Spleen (tissue), 11 donors: ENCODE data around the gene SGO2. TPM values are rescaled to one million over a fixed set of nuclear protein-coding genes. Genes with fewer than 3 reads are reported as not detected.

ENCODE experiments used
- DNase-seq: peaks from one replicate; pipeline ENCODE4 v3.0.0-alpha.2; 2020
- H3K27ac ChIP-seq, 8 donors: fragments of 200-600 bp; sonication (generic) in 7 of 8; 1 replicate in 4 of 8; 2 replicates in 4 of 8; pipeline versions ENCODE4 v1.5.0 to v1.8.0; 2016 to 2021; ENCODE audit warnings: inconsistent platforms in 4 of 8, mild to moderate bottlenecking in 4 of 8, moderate library complexity in 1 of 8
- H3K27me3 ChIP-seq, 7 donors: fragments of 200-600 bp; sonication (generic) in 6 of 7; replicated peaks in 1 of 7; 1 replicate in 4 of 7; 2 replicates in 3 of 7; pipeline versions ENCODE4 v1.5.0 to v1.8.0; 2016 to 2021; ENCODE audit warnings: inconsistent platforms in 3 of 7, mild to moderate bottlenecking in 1 of 7
- H3K36me3 ChIP-seq, 6 donors: fragments of 200-600 bp; sonication (generic) in 5 of 6; 1 replicate in 4 of 6; 2 replicates in 2 of 6; pipeline versions ENCODE4 v1.5.0 to v1.8.0; 2016 to 2021; ENCODE audit warnings: inconsistent platforms in 2 of 6
- H3K4me1 ChIP-seq, 6 donors: fragments of 200-600 bp; sonication (generic) in 5 of 6; 1 replicate in 3 of 6; 2 replicates in 3 of 6; pipeline versions ENCODE4 v1.5.0 to v1.8.0; 2016 to 2021; ENCODE audit warnings: inconsistent platforms in 3 of 6
- H3K4me3 ChIP-seq, 8 donors: fragments of 200-600 bp; sonication (generic) in 7 of 8; 1 replicate in 4 of 8; 2 replicates in 4 of 8; pipeline versions ENCODE4 v1.5.0 to v1.8.0; 2016 to 2021; ENCODE audit warnings: inconsistent platforms in 4 of 8, mild to moderate bottlenecking in 4 of 8, moderate library complexity in 2 of 8
- H3K9me3 ChIP-seq, 8 donors: fragments of 200-600 bp; sonication (generic) in 7 of 8; 1 replicate in 4 of 8; 2 replicates in 4 of 8; pipeline versions ENCODE4 v1.5.0 to v1.8.0; 2016 to 2021; ENCODE audit warnings: inconsistent platforms in 4 of 8
- POLR2A ChIP-seq, 3 donors: fragments of 450-650 bp; IDR thresholded peaks; one replicate each; pipeline ENCODE4 v1.5.1; 2017; ENCODE audit warnings: antibody characterized with exemption in 3 of 3, mild to moderate bottlenecking in 1 of 3
- POLR2AphosphoS5 ChIP-seq, 3 donors: sonication (generic); formaldehyde crosslinking; IDR thresholded peaks; one replicate each; pipeline ENCODE4 v1.5.1; 2017; ENCODE audit warnings: antibody characterized with exemption in 3 of 3
- WGBS, 5 donors: extraction: QIAGEN DNeasy Blood & Tissue Kit in 3 of 5; methylation state at CpG; one replicate each; pipeline versions ENCODE4 v1.1.5 to v1.1.7; 2013 to 2018; 5-methylcytosine and 5-hydroxymethylcytosine counted together
- intact Hi-C: fragments of 100-400 bp; cut with DNase I; formaldehyde crosslinking; loops from one replicate; pipeline ENCODE4 v1.15.0; 2023; ENCODE audit warnings: low total_unique reads
- polyA plus RNA-seq, 3 donors: library from polyadenylated mRNA; stranded (reverse); fragments of 200-250 nt; gene quantifications; one replicate each; pipeline ENCODE4 v1.2.1, GENCODE V29; 2013
- total RNA-seq, 7 donors: library from RNA; depleted of rRNA in 3 of 7; stranded (reverse); fragments of >200 nt in 3 of 7; fragmentation: NEBNext Ultra II Directional in 4 of 7; extraction: Animal tissue kit (Norgen Biotek cat#: 25700) in 4 of 7; gene quantifications; one replicate each; pipeline versions ENCODE4 v1.1.0 to v1.2.1, GENCODE V29; 2016 to 2021
- TF ChIP-seq, protein P1 (sequence below), 11 experiments: fragments of 200-600 bp in 7 of 11; fragments of 450-650 bp in 4 of 11; sonication (generic) in 4 of 11; IDR thresholded peaks in 8 of 11; conservative IDR thresholded peaks in 3 of 11; 1 replicate in 7 of 11; 2 replicates in 4 of 11; pipeline versions ENCODE4 v1.4.0 to v1.8.0; 2016 to 2021; ENCODE audit warnings: antibody characterized with exemption in 11 of 11, inconsistent platforms in 4 of 11, mild to moderate bottlenecking in 1 of 11
- donor health status: healthy with polysubstance abuse.
- donor health status: DM: no; HTN: no; CAD: no; lungs with moderate emphysema.
- donor health status: DM: no; HTN: no; CAD: no.
- donor health status: Bipolar disorder and iron deficiency.
- donor health status: healthy.
- donor health status: DM: no; HTN: no; CAD: no.
- donor health status: DM: yes; HTN: yes; CAD: no.

SGO2 gene
- total and polyA plus RNA-seq, 10 donors = 0.85 to 9.9 (median 3.9) TPM

DNA sequence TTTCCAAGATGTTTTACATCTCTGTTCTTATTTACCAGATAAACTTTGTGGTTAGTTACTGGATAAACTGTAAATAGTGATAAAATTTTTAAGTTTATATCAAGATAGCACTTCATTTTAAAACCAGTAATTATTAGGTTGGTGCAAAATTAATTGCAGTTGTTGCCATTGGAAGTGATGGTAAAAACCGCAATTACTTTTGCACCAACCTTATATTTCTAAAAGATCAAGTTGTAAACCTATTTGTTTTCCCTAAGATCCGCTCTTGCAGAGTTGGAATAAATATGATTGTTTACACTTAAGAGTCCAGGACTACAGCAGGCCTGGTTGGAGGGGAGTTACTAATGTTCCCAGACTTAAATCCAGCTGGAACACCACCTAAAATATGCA is 59.3 kb downstream of the SGO2 start:
- 18 to 43% (median 29%) methylated on average over 2 of the region's 2 CpGs for WGBS, 5 donors
- Histone ChIP-seq H3K27me3 (peaks cover 0 to 13% (median 0%) of the 10 kb centered on the region in 7 donors), H3K27ac (peak overlapping the region in 1 of 8 donors; percentile 56), H3K36me3 (peaks cover 0 to 7% (median 0%) of the 10 kb centered on the region in 6 donors), H3K9me3 (no peaks in the 10 kb centered on the region), H3K4me3 (peak overlapping the region in 7 of 8 donors; percentile 45 to 71 (median 50)), H3K4me1 (peaks cover 0 to 17% (median 14%) of the 10 kb centered on the region in 6 donors)
- no peak for TF ChIP-seq POLR2AphosphoS5 (IDR thresholded peaks at IDR 0.05)
- TF ChIP-seq, protein P1, sequence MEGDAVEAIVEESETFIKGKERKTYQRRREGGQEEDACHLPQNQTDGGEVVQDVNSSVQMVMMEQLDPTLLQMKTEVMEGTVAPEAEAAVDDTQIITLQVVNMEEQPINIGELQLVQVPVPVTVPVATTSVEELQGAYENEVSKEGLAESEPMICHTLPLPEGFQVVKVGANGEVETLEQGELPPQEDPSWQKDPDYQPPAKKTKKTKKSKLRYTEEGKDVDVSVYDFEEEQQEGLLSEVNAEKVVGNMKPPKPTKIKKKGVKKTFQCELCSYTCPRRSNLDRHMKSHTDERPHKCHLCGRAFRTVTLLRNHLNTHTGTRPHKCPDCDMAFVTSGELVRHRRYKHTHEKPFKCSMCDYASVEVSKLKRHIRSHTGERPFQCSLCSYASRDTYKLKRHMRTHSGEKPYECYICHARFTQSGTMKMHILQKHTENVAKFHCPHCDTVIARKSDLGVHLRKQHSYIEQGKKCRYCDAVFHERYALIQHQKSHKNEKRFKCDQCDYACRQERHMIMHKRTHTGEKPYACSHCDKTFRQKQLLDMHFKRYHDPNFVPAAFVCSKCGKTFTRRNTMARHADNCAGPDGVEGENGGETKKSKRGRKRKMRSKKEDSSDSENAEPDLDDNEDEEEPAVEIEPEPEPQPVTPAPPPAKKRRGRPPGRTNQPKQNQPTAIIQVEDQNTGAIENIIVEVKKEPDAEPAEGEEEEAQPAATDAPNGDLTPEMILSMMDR (IDR thresholded peaks at IDR 0.05 in 8 of 11, conservative IDR thresholded peaks at IDR 0.05 in 3 of 11) = no peak
- no peak for TF ChIP-seq POLR2A (IDR thresholded peaks at IDR 0.05)
- DNase-seq = no peak
- intact Hi-C loops = no loop called here

DNA sequence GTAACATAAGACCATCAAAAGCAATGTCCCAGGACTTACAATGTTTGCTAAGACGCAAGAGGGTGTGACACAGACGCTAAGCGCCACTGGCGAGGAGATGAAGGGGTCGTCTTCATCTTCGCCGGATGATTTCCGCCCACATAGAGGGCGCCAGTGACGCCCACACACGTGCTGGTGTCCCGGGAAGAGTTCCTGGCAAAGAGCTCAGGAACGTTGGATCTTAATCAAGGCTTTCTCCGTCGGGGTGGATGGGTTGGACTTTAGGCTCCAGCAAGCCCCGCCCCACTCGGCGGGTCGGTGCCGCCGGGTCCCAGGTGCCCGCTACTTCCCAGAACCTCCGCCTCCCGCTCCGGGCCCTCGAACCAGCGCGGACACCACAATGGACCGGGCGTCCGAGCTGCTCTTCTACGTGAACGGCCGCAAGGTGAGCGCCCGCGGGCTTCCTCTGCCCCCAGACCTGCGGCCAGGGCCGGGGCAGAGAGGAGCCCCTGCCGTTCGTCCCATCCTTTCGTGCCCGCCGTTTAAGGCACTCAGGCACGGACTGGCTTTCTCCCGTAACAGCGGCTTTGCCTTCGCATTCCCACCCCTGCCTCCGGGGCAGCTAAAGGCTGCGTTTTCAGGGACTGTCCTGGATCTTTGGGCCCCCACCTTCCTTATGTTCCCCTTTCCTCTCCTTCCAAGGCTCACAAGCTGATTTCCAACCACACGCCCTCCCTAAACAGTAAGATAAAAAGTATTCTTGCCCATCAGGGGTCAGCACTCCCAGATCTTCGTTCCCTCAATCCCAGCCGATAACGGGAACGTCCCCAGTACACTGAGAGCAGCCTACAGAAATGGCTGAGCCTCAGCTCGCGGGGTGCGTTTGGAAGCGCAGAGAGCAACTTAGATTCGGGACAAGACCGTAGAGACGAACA is 60.0 kb downstream of the SGO2 start, which contains the start of gene AOX1:
Gene AOX1 (plus strand): TSS at position 285 of the 914 bp plus-strand sequence. CDS start 95 bp downstream, at position 380.
- Histone ChIP-seq H3K4me3 (peak within 1 kb of the TSS; percentile 34 to 71 (median 48)), H3K4me1 (peaks cover 0 to 17% (median 14%) of the 10 kb centered on the region in 6 donors), H3K27ac (peak within 1 kb of the TSS in 7 of 8 donors; percentile 21 to 63 (median 51)), H3K36me3 (peaks cover 0 to 3% (median 0%) of the 10 kb centered on the region in 6 donors), H3K9me3 (no peaks in the 10 kb centered on the region), H3K27me3 (peaks cover 0 to 13% (median 0%) of the 10 kb centered on the region in 7 donors)
- intact Hi-C loops = no loop called here
- DNase-seq = peak; percentile 84
- 6 to 19% (median 7%) methylated on average over 41 to 62 of the region's 62 CpGs for WGBS, 5 donors
- TF ChIP-seq POLR2AphosphoS5 (IDR thresholded peaks at IDR 0.05) = peak in 2 of 3 donors; percentile 43 to 51
- TF ChIP-seq, protein P1 (IDR thresholded peaks at IDR 0.05 in 8 of 11, conservative IDR thresholded peaks at IDR 0.05 in 3 of 11) = no peak

DNA sequence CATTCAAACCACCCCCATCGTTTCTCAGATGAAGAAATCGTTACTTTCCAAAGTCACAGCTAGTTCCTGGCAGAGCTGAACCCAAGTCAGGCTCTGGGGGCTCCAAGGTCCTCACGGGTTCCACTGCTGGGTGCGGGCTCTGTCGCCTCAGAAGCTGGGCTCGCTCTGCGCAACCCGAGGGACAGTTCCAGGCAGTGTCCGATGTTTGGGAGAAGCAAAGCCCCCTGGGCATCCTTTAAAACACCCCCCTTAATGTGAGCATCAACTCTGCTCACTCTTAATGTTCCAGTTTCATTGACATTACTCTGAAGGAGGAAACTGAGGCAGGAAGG is 60.6 kb downstream of the SGO2 start:
- H3K4me3 ChIP-seq = peak overlapping the region in 5 of 8 donors; percentile 34 to 71 (median 50)
- DNase-seq = no peak
- intact Hi-C loops = no loop called here

More for the DNA sequence above, 60.6 kb downstream of the SGO2 start:
- Histone ChIP-seq H3K4me1 (peaks cover 0 to 17% (median 14%) of the 10 kb centered on the region in 6 donors), H3K36me3 (peaks cover 0 to 3% (median 0%) of the 10 kb centered on the region in 6 donors), H3K9me3 (no peaks in the 10 kb centered on the region), H3K27me3 (peaks cover 0 to 13% (median 0%) of the 10 kb centered on the region in 7 donors), H3K27ac (peak overlapping the region in 4 of 8 donors; percentile 21 to 63 (median 54))
- TF ChIP-seq, protein P1 (IDR thresholded peaks at IDR 0.05 in 8 of 11, conservative IDR thresholded peaks at IDR 0.05 in 3 of 11) = no peak
- TF ChIP-seq POLR2AphosphoS5 (IDR thresholded peaks at IDR 0.05) = no peak
- TF ChIP-seq POLR2A (IDR thresholded peaks at IDR 0.05) = no peak
- 64 to 75% (median 73%) methylated on average over 9 of the region's 9 CpGs for WGBS, 5 donors
